GM21786 (cell line): Measurements from ENCODE around the gene WNT11.
A peak's percentile ranks its signal among the peaks of the same experiment; 100 is the strongest.

ENCODE experiments used
- ATAC-seq: cut with Tn5 transposase; IDR thresholded peaks from one replicate; pipeline ENCODE4 v1.9.1; 2021; ENCODE audit not compliant: unreplicated experiment

WNT11 gene

GRCh38 chr11:76177250-76177686 lies 29.0 kb downstream of the WNT11 start:
- ATAC-seq: no peak

- no peak for ATAC-seq
Measured at GRCh38 chr11:76176463-76176862, 29.8 kb downstream of the WNT11 start.

- no peak for ATAC-seq
Measured at GRCh38 chr11:76175783-76176182, 30.5 kb downstream of the WNT11 start.

GRCh38 chr11:76174330-76174729 lies 32.0 kb downstream of the WNT11 start:
- no peak for ATAC-seq

- ATAC-seq: no peak
Measured at GRCh38 chr11:76173663-76174062, 32.6 kb downstream of the WNT11 start.

- no peak for ATAC-seq
Measured at GRCh38 chr11:76172583-76172982, 33.7 kb downstream of the WNT11 start.

GRCh38 chr11:76170468-76170867 lies 35.8 kb downstream of the WNT11 start:
- ATAC-seq: no peak

GRCh38 chr11:76169473-76169896 lies 36.8 kb downstream of the WNT11 start:
- ATAC-seq: peak; percentile 49

- ATAC-seq: no peak
Measured at GRCh38 chr11:76167590-76167989, 38.7 kb downstream of the WNT11 start.

GRCh38 chr11:76166314-76166713 lies 40.0 kb downstream of the WNT11 start:
- ATAC-seq: peak; percentile 55

- ATAC-seq: no peak
Measured at GRCh38 chr11:76164861-76165751, 41.2 kb downstream of the WNT11 start.

- no peak for ATAC-seq
Measured at GRCh38 chr11:76164081-76164480, 42.2 kb downstream of the WNT11 start.

GRCh38 chr11:76163289-76163880 lies 42.9 kb downstream of the WNT11 start:
- ATAC-seq: no peak

GRCh38 chr11:76162336-76163288 lies 43.7 kb downstream of the WNT11 start:
- ATAC-seq: no peak

GRCh38 chr11:76161261-76161961 lies 44.9 kb downstream of the WNT11 start:
- ATAC-seq: no peak

- no peak for ATAC-seq
Measured at GRCh38 chr11:76160856-76161255, 45.4 kb downstream of the WNT11 start.

GRCh38 chr11:76159983-76160661 lies 46.2 kb downstream of the WNT11 start:
- no peak for ATAC-seq

GRCh38 chr11:76159303-76159937 lies 46.9 kb downstream of the WNT11 start:
- ATAC-seq: no peak
